GM12865 (cell line): Measurements from ENCODE around the gene EPHA1.

Experiments used
- DNase-seq: peaks from one replicate; pipeline ENCODE4 v3.0.0; 2010; ENCODE audit warnings: low read depth
- H3K4me3 ChIP-seq: 2 replicates; pipeline ENCODE4 v1.5.1; 2011; ENCODE audit warnings: mild to moderate bottlenecking, low read depth, low read length, control low read depth
- TF ChIP-seq, protein P1 (sequence below): IDR thresholded peaks from 2 replicates; pipeline ENCODE4 v1.5.1; 2011; ENCODE audit warnings: low read length, control low read depth, low read depth, inconsistent platforms; ENCODE audit not compliant: insufficient read depth; ENCODE audit errors: missing control alignments

The EPHA1 gene

DNA sequence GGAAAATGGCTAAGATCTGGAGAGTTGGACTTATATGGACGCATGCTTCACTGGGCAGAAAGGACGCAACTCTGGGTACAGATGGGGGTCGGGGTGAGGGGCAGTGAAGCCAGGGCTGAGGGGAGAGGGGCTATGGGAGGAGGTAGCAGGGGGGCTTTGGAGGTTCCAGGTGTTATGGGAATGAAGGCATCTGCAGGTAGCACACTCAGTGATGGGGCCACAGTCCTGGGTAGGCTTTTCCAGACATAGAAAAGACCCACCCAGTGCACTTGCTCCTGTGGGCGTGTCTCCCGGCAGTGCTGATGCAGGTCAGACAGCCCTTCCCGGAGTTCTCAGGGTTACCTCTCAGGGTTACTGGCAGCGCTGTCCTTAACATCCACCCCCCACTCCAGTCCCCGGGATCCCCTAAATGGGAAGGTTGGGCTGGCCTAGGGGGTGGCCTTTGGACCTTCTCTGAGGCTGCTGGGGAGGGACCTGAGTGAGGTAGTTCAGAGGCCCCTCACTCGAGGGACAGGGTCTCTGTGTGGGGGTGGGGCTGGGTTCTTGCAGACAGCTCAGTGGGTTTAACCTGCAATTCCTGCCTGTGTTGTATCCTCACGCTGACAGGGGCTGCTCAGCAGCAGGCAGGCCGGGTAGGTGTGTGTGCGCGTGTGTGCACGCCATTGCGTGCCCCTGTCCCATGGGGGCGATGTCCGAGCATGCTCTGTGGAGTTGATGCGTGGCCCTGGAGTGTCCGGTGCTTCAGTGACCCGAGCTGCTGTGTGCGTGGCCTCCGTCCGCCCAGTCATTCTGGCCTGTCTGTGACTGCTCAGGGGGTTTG lies 21.3 kb downstream of the EPHA1 start:
- no peak for DNase-seq
- no peak overlapping the region for H3K4me3 ChIP-seq
- TF ChIP-seq, protein P1, sequence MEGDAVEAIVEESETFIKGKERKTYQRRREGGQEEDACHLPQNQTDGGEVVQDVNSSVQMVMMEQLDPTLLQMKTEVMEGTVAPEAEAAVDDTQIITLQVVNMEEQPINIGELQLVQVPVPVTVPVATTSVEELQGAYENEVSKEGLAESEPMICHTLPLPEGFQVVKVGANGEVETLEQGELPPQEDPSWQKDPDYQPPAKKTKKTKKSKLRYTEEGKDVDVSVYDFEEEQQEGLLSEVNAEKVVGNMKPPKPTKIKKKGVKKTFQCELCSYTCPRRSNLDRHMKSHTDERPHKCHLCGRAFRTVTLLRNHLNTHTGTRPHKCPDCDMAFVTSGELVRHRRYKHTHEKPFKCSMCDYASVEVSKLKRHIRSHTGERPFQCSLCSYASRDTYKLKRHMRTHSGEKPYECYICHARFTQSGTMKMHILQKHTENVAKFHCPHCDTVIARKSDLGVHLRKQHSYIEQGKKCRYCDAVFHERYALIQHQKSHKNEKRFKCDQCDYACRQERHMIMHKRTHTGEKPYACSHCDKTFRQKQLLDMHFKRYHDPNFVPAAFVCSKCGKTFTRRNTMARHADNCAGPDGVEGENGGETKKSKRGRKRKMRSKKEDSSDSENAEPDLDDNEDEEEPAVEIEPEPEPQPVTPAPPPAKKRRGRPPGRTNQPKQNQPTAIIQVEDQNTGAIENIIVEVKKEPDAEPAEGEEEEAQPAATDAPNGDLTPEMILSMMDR, result no peak

DNA sequence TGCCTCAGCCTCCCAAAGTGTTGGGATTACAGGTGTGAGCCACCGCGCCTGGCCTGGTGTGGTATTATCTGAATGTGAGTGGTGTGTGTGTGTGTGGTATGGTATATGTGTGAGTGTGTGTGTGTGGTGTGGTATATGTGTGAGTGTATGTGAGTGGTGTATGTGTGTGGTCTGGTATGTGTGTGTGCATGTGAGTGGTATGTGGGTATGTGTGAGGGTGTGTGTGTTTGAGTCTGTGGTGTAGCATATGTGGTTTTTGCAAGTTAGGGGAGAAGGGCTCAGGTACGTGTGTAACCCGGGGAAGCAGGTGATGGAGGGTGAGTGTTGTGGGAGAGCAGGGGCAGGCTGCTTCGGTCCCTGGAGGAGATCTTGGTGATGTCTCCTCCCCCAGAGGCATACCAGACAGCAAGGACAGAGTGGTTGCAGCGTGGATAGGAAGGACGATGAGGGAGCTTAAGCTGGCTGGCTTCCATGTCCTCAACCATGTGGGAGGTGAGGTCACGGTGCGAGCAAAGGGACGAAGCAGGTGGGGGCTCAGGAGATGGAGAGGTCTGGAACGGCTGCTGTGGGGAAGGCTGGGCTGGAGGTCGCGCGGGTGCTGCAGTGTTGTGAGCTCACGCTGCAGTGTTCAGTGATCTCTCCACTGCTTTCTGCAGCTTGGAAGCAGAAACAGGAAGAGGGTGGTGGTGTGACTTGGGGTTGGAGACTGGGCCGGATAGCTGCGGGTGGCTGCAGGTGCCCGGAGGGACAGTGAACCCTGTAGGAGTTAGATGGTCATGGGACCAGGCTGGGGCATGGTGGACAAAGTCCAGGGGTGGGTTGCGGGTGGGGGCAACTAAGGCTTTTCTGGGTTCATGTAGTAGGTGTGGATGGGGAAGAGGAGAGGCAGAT lies 22.5 kb downstream of the EPHA1 start:
- DNase-seq, result no peak
- TF ChIP-seq, protein P1, result no peak
- no peak overlapping the region for H3K4me3 ChIP-seq

DNA sequence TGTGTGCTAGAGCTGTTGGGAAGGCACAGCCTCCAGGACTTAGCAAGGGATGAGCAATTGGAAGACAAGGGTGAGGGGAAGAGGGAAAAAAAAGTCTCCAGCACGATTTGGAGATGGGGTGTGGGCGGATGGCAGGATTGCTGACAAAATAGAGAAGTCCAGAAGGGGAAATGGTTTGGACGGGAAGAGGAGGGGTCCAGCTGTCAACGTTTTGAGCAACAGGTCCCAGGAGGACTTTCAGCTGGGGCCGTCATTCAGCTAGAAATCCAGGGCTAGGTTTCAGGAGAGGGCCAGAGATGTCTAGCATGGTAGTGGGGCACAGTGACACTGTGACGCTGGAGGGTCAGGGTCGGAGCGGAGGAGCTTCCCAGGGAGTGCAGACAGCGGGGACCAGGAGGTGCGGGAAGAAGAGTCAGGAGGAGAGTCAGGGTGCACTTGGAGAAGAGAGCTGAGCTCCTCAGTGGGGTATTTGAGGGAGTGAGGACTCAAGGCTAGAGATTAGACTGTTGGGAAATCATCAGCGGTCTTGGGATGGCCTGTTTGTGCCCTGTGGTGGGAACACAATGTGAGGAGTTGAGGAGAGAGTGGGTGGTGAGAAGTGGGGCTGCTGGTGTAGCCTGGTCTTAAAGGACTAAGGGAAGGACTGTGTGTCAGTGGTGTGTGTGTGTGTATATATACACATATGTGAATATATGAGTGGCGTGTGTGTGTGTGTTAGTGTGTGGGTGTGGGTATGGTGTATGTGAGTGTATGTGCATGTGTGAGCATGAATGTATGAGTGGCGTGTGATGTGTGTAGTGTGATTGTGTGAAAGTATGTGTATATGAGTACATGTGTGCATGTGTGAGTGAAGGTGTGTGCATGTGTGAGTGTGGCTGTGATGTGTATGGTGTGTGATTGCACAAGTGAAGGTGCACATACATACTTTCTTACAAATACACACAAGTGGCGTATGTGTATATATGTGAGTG lies 23.7 kb downstream of the EPHA1 start:
- TF ChIP-seq, protein P1, result no peak
- DNase-seq, result no peak

DNA sequence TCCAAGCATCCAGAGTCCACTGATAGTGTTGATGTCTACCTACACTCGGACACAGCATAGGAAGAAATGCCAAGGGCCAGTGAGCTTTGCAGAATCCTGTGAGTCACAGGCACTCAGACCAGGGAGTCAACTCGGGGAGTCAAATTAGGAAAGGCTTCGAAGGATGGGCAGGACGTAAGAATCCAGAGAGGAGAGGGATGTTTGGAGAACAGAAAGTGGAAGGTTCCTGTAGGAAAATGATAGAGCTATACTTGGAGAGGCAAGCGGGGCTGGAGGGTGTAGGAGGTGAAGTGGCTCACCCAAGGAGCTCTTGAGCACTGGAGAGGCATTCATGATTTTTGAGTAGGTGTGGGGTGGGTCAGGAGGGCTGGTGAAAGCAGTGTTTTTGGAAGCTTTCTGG lies 24.5 kb downstream of the EPHA1 start:
- DNase-seq, result no peak

More for the DNA sequence above, 23.7 kb downstream of the EPHA1 start:
- no peak overlapping the region for H3K4me3 ChIP-seq

DNA sequence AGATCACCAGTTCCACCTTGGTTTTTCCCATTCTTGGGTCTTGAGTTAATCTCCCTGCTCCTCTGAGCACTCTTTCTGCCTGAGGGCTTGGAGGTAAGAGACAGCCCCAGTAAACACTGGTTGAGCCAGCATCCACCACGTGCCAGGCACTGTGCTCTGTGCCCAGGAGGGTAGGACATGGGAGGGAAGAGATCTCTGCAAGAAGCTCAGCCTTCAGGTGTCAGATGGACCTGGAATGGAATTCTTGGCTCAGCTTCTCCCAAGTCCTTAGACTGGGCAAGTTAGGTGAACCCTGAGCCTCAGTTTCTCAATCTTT lies 25.1 kb downstream of the EPHA1 start:
- TF ChIP-seq, protein P1, result no peak
- H3K4me3 ChIP-seq, result no peak overlapping the region
- no peak for DNase-seq

More for the DNA sequence above, 24.5 kb downstream of the EPHA1 start:
- no peak overlapping the region for H3K4me3 ChIP-seq
- TF ChIP-seq, protein P1, result no peak
